Measurements from ENCODE around the gene OTUD1. TPM values are rescaled to one million over a fixed set of nuclear protein-coding genes. Genes with fewer than 3 reads are reported as not detected.

OTUD1 gene
- total and polyA plus RNA-seq, 2 donors from 2014 or later, result 14.1 to 27.1 TPM

GRCh38 chr10:23445591-23445990, 6.7 kb downstream of the OTUD1 start:
- peak in 2 of 5 donors; percentile 24 to 40 for DNase-seq
- FAIRE-seq, result no peak
- intact Hi-C loops (cut with DNase I), result no loop called here
- Histone ChIP-seq H3K27me3 (ENCODE audit: control insufficient read depth, insufficient read depth, low read length) (no peaks in the 10 kb centered on the region), H3K36me3 (ENCODE audit: control insufficient read depth in 2 of 3, insufficient read depth in 3 of 3, low read length in 3 of 3) (no peaks in the 10 kb centered on the region), H3K4me1 (ENCODE audit: control insufficient read depth in 2 of 3, insufficient read depth in 2 of 3, low read depth in 1 of 3, low read length in 3 of 3) (peaks cover 0 to 10% (median 3%) of the 10 kb centered on the region in 3 donors), H3K9me3 (ENCODE audit: control insufficient read depth in 2 of 3, insufficient read depth in 1 of 3, low read length in 3 of 3) (no peaks in the 10 kb centered on the region), H3K9ac (ENCODE audit: low read length in 3 of 3) (no peak overlapping the region), H3K4me3 (ENCODE audit: low read length in 3 of 3) (no peak overlapping the region), H3K27ac (ENCODE audit: low read depth in 2 of 2, low read length in 2 of 2) (no peak overlapping the region)
- no peak for TF ChIP-seq CTCF (IDR thresholded peaks at IDR 0.05; ENCODE audit: borderline replicate concordance, extremely low read depth, insufficient read depth)

GRCh38 chr10:23448323-23448722, 9.4 kb downstream of the OTUD1 start:
- TF ChIP-seq CTCF (IDR thresholded peaks at IDR 0.05; ENCODE audit: borderline replicate concordance, extremely low read depth, insufficient read depth), result no peak
- Histone ChIP-seq H3K36me3 (ENCODE audit: control insufficient read depth in 2 of 3, insufficient read depth in 3 of 3, low read length in 3 of 3) (no peaks in the 10 kb centered on the region), H3K4me3 (ENCODE audit: low read length in 3 of 3) (no peak overlapping the region), H3K9me3 (ENCODE audit: control insufficient read depth in 2 of 3, insufficient read depth in 1 of 3, low read length in 3 of 3) (no peaks in the 10 kb centered on the region), H3K4me1 (ENCODE audit: control insufficient read depth in 2 of 3, insufficient read depth in 2 of 3, low read depth in 1 of 3, low read length in 3 of 3) (peaks cover 0 to 2% (median 0%) of the 10 kb centered on the region in 3 donors), H3K27me3 (ENCODE audit: control insufficient read depth, insufficient read depth, low read length) (no peaks in the 10 kb centered on the region), H3K9ac (ENCODE audit: low read length in 3 of 3) (no peak overlapping the region), H3K27ac (ENCODE audit: low read depth in 2 of 2, low read length in 2 of 2) (no peak overlapping the region)
- FAIRE-seq, result no peak
- DNase-seq, result no peak
- intact Hi-C loops (cut with DNase I), result no loop called here

- Histone ChIP-seq H3K36me3 (ENCODE audit: control insufficient read depth in 2 of 3, insufficient read depth in 3 of 3, low read length in 3 of 3) (no peaks in the 10 kb centered on the region), H3K9ac (ENCODE audit: low read length in 3 of 3) (no peak overlapping the region), H3K9me3 (ENCODE audit: control insufficient read depth in 2 of 3, insufficient read depth in 1 of 3, low read length in 3 of 3) (no peaks in the 10 kb centered on the region), H3K4me1 (ENCODE audit: control insufficient read depth in 2 of 3, insufficient read depth in 2 of 3, low read depth in 1 of 3, low read length in 3 of 3) (no peaks in the 10 kb centered on the region), H3K27ac (ENCODE audit: low read depth in 2 of 2, low read length in 2 of 2) (no peak overlapping the region), H3K27me3 (ENCODE audit: control insufficient read depth, insufficient read depth, low read length) (no peaks in the 10 kb centered on the region), H3K4me3 (ENCODE audit: low read length in 3 of 3) (no peak overlapping the region)
- no peak for TF ChIP-seq CTCF (IDR thresholded peaks at IDR 0.05; ENCODE audit: borderline replicate concordance, extremely low read depth, insufficient read depth)
- DNase-seq (no peak), FAIRE-seq (no peak)
- intact Hi-C loops (cut with DNase I), result no loop called here
Observed at GRCh38 chr10:23448802-23449570, 10.1 kb downstream of the OTUD1 start.

Data from kidney (tissue), 14 donors.